Activated CD4-positive, alpha-beta T cell treated with anti-CD3 and anti-CD28 coated beads for 24 hours (primary cell): Measurements from ENCODE around the gene RPS6KA2.
"Not testable (repeated sequence)": the region's sequence is repeated elsewhere in the genome, so short reads cannot be mapped to it uniquely, and the experiment has no call there.

ENCODE experiments used
- DNase-seq, 2 donors: peaks; one replicate each; pipeline ENCODE4 v3.0.0-alpha.2; 2020; ENCODE audit warnings: low read depth in 2 of 2

RPS6KA2 gene

GRCh38 chr6:166635013-166635970 is 8.2 kb upstream of the RPS6KA2 start:
- DNase-seq, result no peak

- DNase-seq, result not testable (repeated sequence)
Observed at GRCh38 chr6:166634581-166634980, 7.5 kb upstream of the RPS6KA2 start.

- DNase-seq, result no peak
Observed at GRCh38 chr6:166633732-166634535, 6.9 kb upstream of the RPS6KA2 start.

- DNase-seq, result no peak
Observed at GRCh38 chr6:166632731-166633130, 5.7 kb upstream of the RPS6KA2 start.

GRCh38 chr6:166630462-166630861 is 3.4 kb upstream of the RPS6KA2 start:
- no peak for DNase-seq

- no peak for DNase-seq
Observed at GRCh38 chr6:166629628-166630027, 2.6 kb upstream of the RPS6KA2 start.

GRCh38 chr6:166627875-166628801 is 1.1 kb upstream of the RPS6KA2 start:
- DNase-seq, result peak; percentile 22 to 28

GRCh38 chr6:166626177-166627032 is 646 bp downstream of the RPS6KA2 start:
- peak in 1 of 2 donors; percentile 15 for DNase-seq

GRCh38 chr6:166625356-166625755 is 1.7 kb downstream of the RPS6KA2 start:
- no peak for DNase-seq

GRCh38 chr6:166624275-166624674 is 2.8 kb downstream of the RPS6KA2 start:
- no peak for DNase-seq

- no peak for DNase-seq
Observed at GRCh38 chr6:166623318-166623717, 3.7 kb downstream of the RPS6KA2 start.

- no peak for DNase-seq
Observed at GRCh38 chr6:166621114-166621540, 5.9 kb downstream of the RPS6KA2 start.

- DNase-seq, result no peak
Observed at GRCh38 chr6:166620478-166621113, 6.5 kb downstream of the RPS6KA2 start.

GRCh38 chr6:166619912-166620311 is 7.1 kb downstream of the RPS6KA2 start:
- DNase-seq, result no peak

- DNase-seq, result no peak
Observed at GRCh38 chr6:166618866-166619761, 7.9 kb downstream of the RPS6KA2 start.

- DNase-seq, result no peak
Observed at GRCh38 chr6:166618251-166618650, 8.8 kb downstream of the RPS6KA2 start.

- DNase-seq, result no peak
Observed at GRCh38 chr6:166617359-166617758, 9.7 kb downstream of the RPS6KA2 start.

GRCh38 chr6:166616261-166617238 is 10.5 kb downstream of the RPS6KA2 start:
- no peak for DNase-seq
